Immature natural killer cell (primary cell): ENCODE measurements around the gene CAPN9. TPM values are rescaled to one million over a fixed set of nuclear protein-coding genes. Genes with fewer than 3 reads are reported as not detected.

Experiments used
- DNase-seq, 3 donors: peaks; one replicate each; pipeline ENCODE4 v3.0.0; 2022; ENCODE audit warnings: mixed read lengths in 1 of 3
- H3K27ac Mint-ChIP-seq, 6 donors: one replicate each; pipeline ENCODE4 v1.8.0; 2020; ENCODE audit warnings: mixed read lengths in 6 of 6, mild to moderate bottlenecking in 5 of 6, inconsistent platforms in 4 of 6, moderate library complexity in 3 of 6
- H3K27me3 Mint-ChIP-seq, 3 donors: one replicate each; pipeline ENCODE4 v1.8.0; 2020 to 2021; ENCODE audit warnings: low read depth in 3 of 3, mild to moderate bottlenecking in 3 of 3, mixed read lengths in 3 of 3, moderate library complexity in 3 of 3, inconsistent platforms in 1 of 3
- H3K36me3 Mint-ChIP-seq, 3 donors: one replicate each; pipeline ENCODE4 v1.8.0; 2020; ENCODE audit warnings: mixed read lengths in 3 of 3, inconsistent platforms in 2 of 3, mild to moderate bottlenecking in 2 of 3
- H3K4me1 Mint-ChIP-seq, 2 donors: one replicate each; pipeline ENCODE4 v1.8.0; 2020; ENCODE audit warnings: inconsistent platforms in 2 of 2, mild to moderate bottlenecking in 2 of 2, mixed read lengths in 2 of 2, moderate library complexity in 1 of 2
- H3K4me3 Mint-ChIP-seq, 5 donors: one replicate each; pipeline ENCODE4 v1.8.0; 2020; ENCODE audit warnings: mild to moderate bottlenecking in 5 of 5, mixed read lengths in 5 of 5, inconsistent platforms in 3 of 5, moderate library complexity in 3 of 5
- H3K9me3 Mint-ChIP-seq, 6 donors: one replicate each; pipeline ENCODE4 v1.8.0; 2020; ENCODE audit warnings: mild to moderate bottlenecking in 6 of 6, mixed read lengths in 6 of 6, inconsistent platforms in 4 of 6, moderate library complexity in 3 of 6
- polyA plus RNA-seq, 3 donors: library from polyadenylated mRNA; unstranded; fragments of 300-500 nt; fragmentation: Illumina TruSeq; gene quantifications; one replicate each; pipeline ENCODE4 v1.2.3, GENCODE V29; 2021

CAPN9 gene
- polyA plus RNA-seq, 3 donors from 2014 or later = not detected

DNA sequence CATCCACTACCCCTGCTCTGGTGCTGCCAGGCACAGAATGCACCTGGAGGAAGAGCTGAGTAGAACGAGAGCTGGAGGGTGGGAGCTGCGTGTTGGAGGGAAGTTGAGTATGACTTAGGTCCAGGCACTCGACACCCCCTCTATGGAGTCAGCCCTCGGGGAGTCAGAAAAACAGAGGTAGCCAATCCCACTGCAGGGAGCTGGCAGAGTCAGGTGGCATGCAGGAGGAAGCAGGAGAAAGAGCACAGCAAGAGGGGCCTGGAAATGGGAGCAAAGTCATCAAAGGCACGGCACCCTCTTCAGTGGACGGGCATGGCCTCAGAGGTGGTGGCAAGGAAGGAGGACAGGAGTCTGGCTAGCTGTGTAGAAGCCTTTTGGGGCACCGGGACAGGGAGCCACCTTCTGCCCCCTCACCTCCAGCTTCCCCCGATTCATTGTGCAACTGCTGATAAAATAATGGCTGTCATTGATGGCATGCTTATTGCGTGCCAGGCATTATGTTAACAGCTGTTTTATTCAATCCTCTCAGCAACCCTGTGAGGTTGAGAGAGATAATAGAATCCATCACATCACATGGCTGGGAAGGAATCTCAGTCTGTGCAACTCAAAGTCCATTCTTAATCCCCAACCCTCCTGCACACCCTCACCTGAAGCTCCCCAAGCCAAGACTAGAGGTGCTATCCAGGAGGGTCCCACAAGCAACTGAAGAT lies 79.1 kb downstream of the CAPN9 start:
- no peak overlapping the region for H3K27ac Mint-ChIP-seq
- H3K4me3 Mint-ChIP-seq = no peak overlapping the region
- H3K27me3 Mint-ChIP-seq = peaks cover 4 to 10% (median 4%) of the 10 kb centered on the region in 3 donors
- no peaks in the 10 kb centered on the region for H3K9me3 Mint-ChIP-seq
- no peak for DNase-seq
- H3K4me1 Mint-ChIP-seq = no peaks in the 10 kb centered on the region
- no peaks in the 10 kb centered on the region for H3K36me3 Mint-ChIP-seq

DNA sequence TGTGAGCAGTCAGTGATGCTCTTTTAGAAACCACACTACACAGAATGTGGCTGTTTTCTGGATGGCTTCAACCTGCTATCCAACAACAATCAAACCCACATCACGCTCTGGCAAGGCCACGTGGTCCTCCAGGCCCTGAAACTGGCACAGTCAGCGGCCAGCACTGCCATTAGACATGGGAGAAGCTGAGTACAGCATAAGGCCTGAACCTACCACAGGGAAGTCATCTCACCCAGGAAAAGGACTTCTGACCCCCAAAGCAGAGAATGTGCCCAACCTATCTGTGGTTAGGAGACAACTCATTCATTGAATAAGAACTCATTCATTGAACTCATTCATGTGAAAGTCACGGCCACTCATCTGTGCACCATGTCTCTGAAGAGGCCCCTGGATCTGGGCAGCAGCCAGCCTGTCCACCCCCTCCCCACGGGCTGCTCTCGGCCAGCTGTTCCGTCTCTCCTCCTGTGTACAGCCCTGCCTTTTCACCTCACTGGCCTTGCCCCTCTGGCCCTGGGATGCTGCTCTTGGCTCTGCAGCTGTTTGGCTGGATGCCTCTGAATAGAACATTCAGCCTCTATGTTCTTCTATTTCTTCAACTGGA lies 80.0 kb downstream of the CAPN9 start:
- H3K4me3 Mint-ChIP-seq = no peak overlapping the region
- no peak for DNase-seq
- no peak overlapping the region for H3K27ac Mint-ChIP-seq
- peaks cover 2 to 10% (median 4%) of the 10 kb centered on the region in 3 donors for H3K27me3 Mint-ChIP-seq
- peaks cover 0 to 2% (median 0%) of the 10 kb centered on the region in 6 donors for H3K9me3 Mint-ChIP-seq
- H3K36me3 Mint-ChIP-seq = no peaks in the 10 kb centered on the region
- H3K4me1 Mint-ChIP-seq = no peaks in the 10 kb centered on the region

DNA sequence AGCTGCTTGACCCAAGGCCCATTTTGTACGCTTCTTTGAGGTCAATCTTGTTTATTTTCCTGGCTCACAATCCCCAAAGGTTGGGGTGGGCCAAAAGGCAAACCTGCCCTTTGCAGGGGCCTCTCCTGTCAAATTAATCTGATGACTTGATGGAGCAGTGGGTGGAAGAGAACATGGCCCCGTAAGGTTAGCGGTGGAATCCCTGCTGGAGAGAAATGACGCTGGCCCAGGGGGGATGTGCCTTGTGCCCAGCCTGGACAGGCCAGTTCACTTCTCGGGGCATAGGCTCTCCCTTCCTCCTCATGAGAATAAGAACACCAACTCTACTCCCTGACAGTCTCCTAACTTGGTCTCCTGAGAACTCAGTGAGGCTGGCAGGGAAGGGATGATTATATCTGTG lies 80.6 kb downstream of the CAPN9 start:
- peaks cover 2 to 11% (median 4%) of the 10 kb centered on the region in 3 donors for H3K27me3 Mint-ChIP-seq
- no peaks in the 10 kb centered on the region for H3K36me3 Mint-ChIP-seq

DNA sequence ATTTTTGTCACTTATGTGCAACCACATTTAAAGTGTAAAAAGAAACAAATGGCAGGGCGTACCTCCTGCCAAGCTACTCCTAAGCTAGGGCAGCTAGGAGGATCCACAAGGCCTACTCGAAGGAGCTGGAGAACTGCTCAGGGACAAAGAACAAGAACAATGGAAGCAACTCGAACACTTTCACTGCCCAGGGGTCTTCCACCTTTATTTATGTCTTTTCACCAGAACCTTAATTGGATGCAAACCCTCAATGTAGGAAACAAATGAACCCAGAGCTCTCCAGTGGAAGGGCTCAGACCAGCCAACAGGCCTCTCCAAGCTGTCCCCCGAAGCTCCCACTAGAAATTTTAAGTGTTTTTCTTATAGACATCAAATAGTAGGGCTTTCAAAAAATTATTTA lies 81.2 kb downstream of the CAPN9 start:
- Mint-ChIP-seq H3K27ac (no peak overlapping the region), H3K4me1 (no peaks in the 10 kb centered on the region), H3K4me3 (no peak overlapping the region), H3K36me3 (no peaks in the 10 kb centered on the region), H3K9me3 (peaks cover 0 to 2% (median 0%) of the 10 kb centered on the region in 6 donors), H3K27me3 (peaks cover 2 to 13% (median 4%) of the 10 kb centered on the region in 3 donors)
- DNase-seq = no peak

More for the DNA sequence above, 80.6 kb downstream of the CAPN9 start:
- no peak for DNase-seq
- H3K27ac Mint-ChIP-seq = no peak overlapping the region
- no peaks in the 10 kb centered on the region for H3K4me1 Mint-ChIP-seq
- H3K4me3 Mint-ChIP-seq = no peak overlapping the region
- peaks cover 0 to 2% (median 0%) of the 10 kb centered on the region in 6 donors for H3K9me3 Mint-ChIP-seq

DNA sequence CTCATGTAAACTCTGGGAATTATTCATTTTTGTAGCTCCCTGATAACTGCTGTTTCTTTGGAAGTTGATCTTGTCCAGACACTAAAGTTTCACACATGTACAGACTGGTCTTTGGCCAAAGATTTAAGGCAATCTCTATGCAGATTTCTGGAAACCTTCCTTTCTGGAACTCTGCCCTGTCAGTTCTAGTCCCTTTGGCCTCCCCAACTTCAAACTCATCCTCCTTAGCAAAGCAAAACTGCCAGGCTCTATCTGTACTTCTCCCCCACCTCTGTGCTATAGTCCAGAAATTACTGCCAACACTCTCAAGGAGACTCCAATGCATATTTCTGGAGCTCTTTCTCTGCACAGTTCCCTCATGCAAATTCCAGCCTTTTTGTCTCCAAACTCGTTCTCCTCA lies 84.6 kb downstream of the CAPN9 start:
- Mint-ChIP-seq H3K4me1 (no peaks in the 10 kb centered on the region), H3K27ac (no peak overlapping the region), H3K27me3 (peaks cover 4 to 7% (median 4%) of the 10 kb centered on the region in 3 donors), H3K4me3 (no peak overlapping the region), H3K36me3 (no peaks in the 10 kb centered on the region), H3K9me3 (peaks cover 0 to 2% (median 0%) of the 10 kb centered on the region in 6 donors)
- DNase-seq = no peak

DNA sequence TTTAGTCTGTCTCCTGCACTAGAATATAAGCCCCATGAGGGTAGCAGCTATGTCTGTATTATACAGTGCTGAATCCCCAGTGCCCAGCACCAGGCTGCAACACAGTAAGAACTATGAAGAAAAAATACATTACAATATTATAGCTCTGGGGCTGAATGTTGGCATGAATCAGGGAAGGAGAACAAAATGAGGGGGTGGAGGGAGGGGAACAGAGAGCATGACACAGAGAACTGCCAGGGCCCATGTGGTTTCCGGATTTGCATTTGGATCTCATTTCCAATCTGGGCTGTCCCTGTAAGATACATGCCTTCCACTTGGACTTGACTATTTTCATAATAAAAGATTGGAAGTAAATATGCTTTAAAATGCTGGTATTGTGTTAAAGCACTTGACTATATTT lies 85.3 kb downstream of the CAPN9 start:
- no peaks in the 10 kb centered on the region for H3K36me3 Mint-ChIP-seq
- no peak for DNase-seq
- H3K27ac Mint-ChIP-seq = no peak overlapping the region
- H3K4me1 Mint-ChIP-seq = no peaks in the 10 kb centered on the region
- peaks cover 2 to 4% (median 3%) of the 10 kb centered on the region in 3 donors for H3K27me3 Mint-ChIP-seq
- H3K9me3 Mint-ChIP-seq = peaks cover 0 to 2% (median 0%) of the 10 kb centered on the region in 6 donors
- no peak overlapping the region for H3K4me3 Mint-ChIP-seq

DNA sequence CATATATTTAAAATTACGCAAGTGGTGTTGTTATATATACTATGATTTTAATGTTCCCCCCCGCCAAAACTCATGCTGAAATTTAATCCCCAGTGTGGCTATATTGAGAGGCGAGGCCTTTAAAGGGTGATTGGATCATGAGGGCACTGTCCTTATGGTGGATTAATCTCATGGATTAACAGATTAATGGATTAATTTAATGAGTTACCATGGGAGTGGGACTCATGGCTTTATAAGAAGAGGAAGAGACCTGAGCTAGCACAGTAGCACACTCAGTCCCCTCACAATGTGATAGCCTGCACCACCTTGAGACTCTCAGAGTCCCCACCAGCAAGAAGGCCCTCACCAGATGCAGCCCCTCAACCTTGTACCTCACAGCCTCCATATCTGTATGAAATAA lies 86.3 kb downstream of the CAPN9 start:
- peaks cover 0 to 4% (median 0%) of the 10 kb centered on the region in 3 donors for H3K36me3 Mint-ChIP-seq

DNA sequence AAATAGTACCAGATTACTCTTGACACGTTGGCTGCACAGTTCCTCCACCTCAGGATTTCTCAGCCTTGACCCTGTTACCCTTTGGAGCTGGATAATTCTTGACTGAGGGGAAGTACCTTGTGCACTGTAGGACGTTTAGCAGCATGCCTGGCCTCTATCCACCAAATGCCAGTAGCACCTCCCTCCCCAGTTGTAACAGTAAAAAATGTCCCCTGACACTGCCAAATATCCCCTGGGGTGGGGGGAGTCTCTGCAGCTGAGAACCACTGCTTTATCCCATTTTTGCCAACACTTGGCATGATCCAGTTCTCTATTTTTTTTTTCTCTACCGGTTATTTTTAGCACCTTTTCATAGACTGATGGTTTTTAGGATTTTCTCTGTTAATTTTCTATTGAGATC lies 87.1 kb downstream of the CAPN9 start:
- H3K27me3 Mint-ChIP-seq = peaks cover 2 to 4% (median 2%) of the 10 kb centered on the region in 3 donors
- DNase-seq = no peak
- H3K27ac Mint-ChIP-seq = no peak overlapping the region
- H3K4me3 Mint-ChIP-seq = no peak overlapping the region
- H3K9me3 Mint-ChIP-seq = peaks cover 0 to 2% (median 0%) of the 10 kb centered on the region in 6 donors
- H3K36me3 Mint-ChIP-seq = peaks cover 0 to 9% (median 0%) of the 10 kb centered on the region in 3 donors
- H3K4me1 Mint-ChIP-seq = no peaks in the 10 kb centered on the region

More for the DNA sequence above, 86.3 kb downstream of the CAPN9 start:
- H3K27me3 Mint-ChIP-seq = peaks cover 2 to 4% (median 2%) of the 10 kb centered on the region in 3 donors
- H3K27ac Mint-ChIP-seq = no peak overlapping the region
- H3K9me3 Mint-ChIP-seq = peaks cover 0 to 2% (median 0%) of the 10 kb centered on the region in 6 donors
- no peak overlapping the region for H3K4me3 Mint-ChIP-seq
- no peaks in the 10 kb centered on the region for H3K4me1 Mint-ChIP-seq
- DNase-seq = no peak

DNA sequence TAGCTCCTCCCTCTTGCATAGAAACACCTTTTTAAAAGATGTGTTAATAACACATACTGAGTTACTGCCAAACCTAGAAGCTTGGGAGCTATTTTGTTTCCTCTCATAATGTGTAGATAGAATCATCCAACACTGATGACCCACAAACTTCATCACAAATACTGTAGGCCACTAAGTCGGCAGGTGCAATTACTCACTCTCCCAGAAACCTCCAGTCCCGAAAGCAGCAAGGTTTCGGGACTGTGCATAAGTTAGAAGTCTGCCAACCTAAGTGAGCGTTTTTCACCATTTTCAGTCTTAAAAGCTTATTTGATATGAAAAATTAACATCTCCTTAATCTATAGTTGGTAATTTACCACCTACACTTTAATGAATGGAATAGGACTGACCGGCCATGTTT lies 89.2 kb downstream of the CAPN9 start:
- H3K4me1 Mint-ChIP-seq = no peaks in the 10 kb centered on the region
- H3K27me3 Mint-ChIP-seq = peaks cover 0 to 2% (median 2%) of the 10 kb centered on the region in 3 donors
- no peak for DNase-seq
- H3K27ac Mint-ChIP-seq = no peak overlapping the region
- peaks cover 0 to 10% (median 0%) of the 10 kb centered on the region in 3 donors for H3K36me3 Mint-ChIP-seq
- H3K4me3 Mint-ChIP-seq = no peak overlapping the region
- peaks cover 0 to 2% (median 0%) of the 10 kb centered on the region in 6 donors for H3K9me3 Mint-ChIP-seq

DNA sequence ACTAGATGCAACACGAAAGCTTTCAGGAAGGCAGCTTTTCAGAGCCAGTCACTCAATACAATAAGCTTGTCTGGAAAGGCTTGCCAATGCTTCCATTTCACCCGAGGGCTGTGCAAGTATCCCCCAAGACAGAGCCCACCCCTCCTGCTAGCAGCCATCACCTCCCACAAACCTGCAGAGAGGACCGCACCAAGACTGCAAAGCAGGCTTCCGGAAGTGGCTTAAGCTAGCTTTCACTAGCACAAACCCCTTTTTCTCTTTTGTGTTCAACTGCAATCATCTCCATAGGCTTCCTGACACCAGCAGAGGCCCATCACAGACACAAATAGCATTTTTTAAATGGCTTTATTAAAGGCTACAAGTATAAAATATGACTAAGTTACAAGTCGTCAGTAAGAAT lies 89.6 kb downstream of the CAPN9 start:
- no peak for DNase-seq
- no peaks in the 10 kb centered on the region for H3K4me1 Mint-ChIP-seq
- H3K27ac Mint-ChIP-seq = no peak overlapping the region
- H3K9me3 Mint-ChIP-seq = no peaks in the 10 kb centered on the region
- H3K36me3 Mint-ChIP-seq = peaks cover 0 to 10% (median under 1%) of the 10 kb centered on the region in 3 donors
- H3K4me3 Mint-ChIP-seq = no peak overlapping the region
- H3K27me3 Mint-ChIP-seq = peaks cover 0 to 2% (median 2%) of the 10 kb centered on the region in 3 donors

DNA sequence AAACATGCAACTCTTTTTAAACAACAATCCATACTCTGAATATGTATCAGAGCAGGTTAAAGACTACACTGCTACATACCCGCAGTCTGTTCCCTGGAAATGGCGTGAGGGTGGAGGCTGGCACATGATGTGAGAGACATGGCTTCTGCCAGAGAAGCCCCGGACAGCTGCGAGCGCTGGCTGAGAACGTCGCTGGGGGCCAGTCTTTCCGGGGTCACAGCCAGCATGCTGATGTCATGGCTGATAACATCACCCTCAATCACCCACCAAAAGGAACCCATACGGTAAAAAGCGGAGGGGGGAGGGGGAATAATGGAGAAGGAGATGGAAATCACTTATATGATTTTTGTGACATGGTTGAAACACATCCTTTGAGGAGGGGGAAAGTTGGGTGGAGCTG lies 92.0 kb downstream of the CAPN9 start:
- Mint-ChIP-seq H3K9me3 (no peaks in the 10 kb centered on the region), H3K4me3 (no peak overlapping the region), H3K27ac (no peak overlapping the region), H3K4me1 (no peaks in the 10 kb centered on the region), H3K27me3 (peaks cover 0 to 4% (median 0%) of the 10 kb centered on the region in 3 donors), H3K36me3 (peaks cover 0 to 10% (median 4%) of the 10 kb centered on the region in 3 donors)
- no peak for DNase-seq

DNA sequence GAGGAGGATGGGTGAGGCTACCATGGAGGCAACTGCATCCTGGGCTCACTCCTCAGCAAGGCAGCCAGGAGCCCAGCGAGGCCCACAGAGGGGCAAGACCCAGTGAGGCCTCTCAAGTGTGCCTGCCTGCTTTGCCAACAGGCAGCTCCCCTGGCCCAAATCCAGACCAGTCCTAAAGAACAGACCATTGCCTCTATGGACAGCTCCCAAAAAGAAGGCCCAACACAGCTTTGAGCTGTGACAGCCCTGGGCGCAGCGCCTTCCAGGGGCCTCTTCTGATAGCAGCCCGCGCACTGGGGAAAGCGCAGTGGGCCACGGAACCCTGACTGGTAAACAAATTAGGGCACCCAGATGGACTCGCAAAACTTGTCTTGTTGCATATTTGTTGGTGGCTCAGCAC lies 95.6 kb downstream of the CAPN9 start:
- no peak for DNase-seq
- no peak overlapping the region for H3K27ac Mint-ChIP-seq
- H3K9me3 Mint-ChIP-seq = no peaks in the 10 kb centered on the region
- peaks cover 0 to 4% (median 2%) of the 10 kb centered on the region in 3 donors for H3K27me3 Mint-ChIP-seq
- H3K36me3 Mint-ChIP-seq = peaks cover 0 to 10% (median 4%) of the 10 kb centered on the region in 3 donors
- no peaks in the 10 kb centered on the region for H3K4me1 Mint-ChIP-seq
- no peak overlapping the region for H3K4me3 Mint-ChIP-seq

DNA sequence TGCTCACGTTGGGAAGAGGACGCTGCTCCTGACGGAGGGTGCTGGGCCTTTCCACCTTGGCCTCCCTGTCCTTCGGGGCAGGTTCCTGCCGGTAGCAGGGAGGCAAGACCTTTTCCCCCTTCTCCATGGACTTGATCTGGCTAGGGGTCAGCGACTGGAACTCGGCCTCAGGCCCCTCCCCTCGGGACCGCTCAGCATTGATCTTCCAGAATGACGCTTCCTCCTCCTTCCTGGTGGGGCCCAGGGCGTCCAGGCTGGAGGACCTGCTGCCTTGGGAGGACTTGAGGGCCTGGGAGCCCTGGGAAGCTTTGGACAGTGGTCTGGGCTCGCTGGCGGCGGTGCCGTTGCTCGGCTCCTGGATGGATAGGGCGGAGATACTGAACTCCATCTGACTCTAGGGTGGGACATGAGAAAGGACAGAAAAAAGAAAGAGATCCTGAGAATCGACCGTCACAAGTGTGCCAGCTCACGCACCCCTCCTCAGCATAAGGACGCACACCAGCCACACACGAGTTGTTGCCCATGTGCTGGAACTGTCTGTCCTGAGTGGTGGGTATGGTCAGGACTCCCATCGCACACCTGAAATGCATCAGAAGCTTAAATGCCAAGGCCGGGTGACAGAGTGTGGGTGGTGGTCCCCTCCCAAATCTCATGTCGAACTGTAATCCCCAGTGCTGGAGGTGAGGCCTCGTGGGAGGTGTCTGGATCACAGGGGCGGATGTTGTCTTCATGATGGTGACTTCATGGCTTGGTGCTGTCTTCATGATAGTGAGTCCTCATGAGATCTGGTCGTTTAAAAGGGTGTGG lies 96.5 kb downstream of the CAPN9 start:
- peaks cover 0 to 5% (median 2%) of the 10 kb centered on the region in 3 donors for H3K27me3 Mint-ChIP-seq
- H3K4me3 Mint-ChIP-seq = no peak overlapping the region
- H3K27ac Mint-ChIP-seq = no peak overlapping the region
- no peaks in the 10 kb centered on the region for H3K4me1 Mint-ChIP-seq
- no peak for DNase-seq
- H3K36me3 Mint-ChIP-seq = peaks cover 0 to 6% (median 4%) of the 10 kb centered on the region in 3 donors
- no peaks in the 10 kb centered on the region for H3K9me3 Mint-ChIP-seq

DNA sequence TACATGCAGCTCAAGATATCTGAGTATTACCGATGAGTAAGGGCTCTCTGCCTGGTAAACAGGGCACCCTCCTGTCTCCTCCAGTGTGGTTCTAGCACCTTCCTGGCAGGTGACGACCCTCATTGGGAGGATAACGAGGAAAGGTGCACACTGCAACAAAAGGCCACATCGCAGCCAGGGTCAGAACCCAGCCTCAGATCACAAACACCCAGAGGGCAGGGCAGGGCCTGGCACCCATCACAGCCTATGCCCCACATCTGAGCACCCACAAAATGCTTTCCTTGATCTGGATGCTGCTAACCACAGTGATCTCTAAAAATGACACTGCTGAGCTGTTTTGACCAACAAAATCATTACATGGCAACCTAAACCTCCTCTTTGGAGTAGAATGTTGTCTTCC lies 97.4 kb downstream of the CAPN9 start:
- Mint-ChIP-seq H3K36me3 (peaks cover 0 to 4% (median 0%) of the 10 kb centered on the region in 3 donors), H3K4me3 (no peak overlapping the region), H3K4me1 (no peaks in the 10 kb centered on the region), H3K27me3 (peaks cover 0 to 5% (median 2%) of the 10 kb centered on the region in 3 donors), H3K9me3 (no peaks in the 10 kb centered on the region), H3K27ac (no peak overlapping the region)
- DNase-seq = no peak
